NB4 (cell line): ENCODE data around the gene LPP.

Experiments
- MAX ChIP-seq: IDR thresholded peaks from 2 replicates; pipeline ENCODE4 v1.6.1; 2011; ENCODE audit warnings: low read depth, low read length
- MYC ChIP-seq: IDR thresholded peaks from 2 replicates; pipeline ENCODE4 v1.6.1; 2011; ENCODE audit warnings: low read depth, low read length
- POLR2A ChIP-seq: IDR thresholded peaks from 2 replicates; pipeline ENCODE4 v1.6.1; 2011; ENCODE audit warnings: mild to moderate bottlenecking; ENCODE audit not compliant: insufficient read length; ENCODE audit errors: extremely low read depth
- TF ChIP-seq, protein P1 (sequence below): IDR thresholded peaks from one replicate; pipeline ENCODE4 v1.5.1; 2012; ENCODE audit warnings: low read depth, low read length

DNA sequence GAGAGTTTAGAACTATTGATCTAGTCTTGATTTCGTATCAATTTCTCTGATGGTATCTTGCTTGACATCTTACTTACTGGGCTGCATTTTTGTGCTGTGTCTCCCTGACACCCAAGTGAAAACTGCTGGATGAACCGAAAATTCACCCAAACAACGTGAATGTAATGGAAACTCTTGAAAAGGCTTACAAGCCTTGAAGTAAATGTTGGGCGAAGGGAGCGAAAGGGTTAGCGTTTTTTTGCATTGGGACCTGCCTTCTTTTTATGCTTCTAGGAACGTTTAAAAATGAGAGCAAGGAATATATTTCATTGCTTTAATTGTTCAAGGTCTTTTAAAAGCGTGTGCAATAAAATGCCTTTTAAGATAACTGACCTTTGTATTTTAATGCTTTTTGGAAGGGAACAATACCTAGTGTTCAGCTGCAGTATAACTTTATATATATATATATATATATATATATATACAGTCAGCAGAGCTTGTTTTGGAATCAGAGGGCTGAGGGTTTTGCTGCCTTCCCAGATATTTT lies 94.1 kb downstream of the LPP start:
- TF ChIP-seq, protein P1, sequence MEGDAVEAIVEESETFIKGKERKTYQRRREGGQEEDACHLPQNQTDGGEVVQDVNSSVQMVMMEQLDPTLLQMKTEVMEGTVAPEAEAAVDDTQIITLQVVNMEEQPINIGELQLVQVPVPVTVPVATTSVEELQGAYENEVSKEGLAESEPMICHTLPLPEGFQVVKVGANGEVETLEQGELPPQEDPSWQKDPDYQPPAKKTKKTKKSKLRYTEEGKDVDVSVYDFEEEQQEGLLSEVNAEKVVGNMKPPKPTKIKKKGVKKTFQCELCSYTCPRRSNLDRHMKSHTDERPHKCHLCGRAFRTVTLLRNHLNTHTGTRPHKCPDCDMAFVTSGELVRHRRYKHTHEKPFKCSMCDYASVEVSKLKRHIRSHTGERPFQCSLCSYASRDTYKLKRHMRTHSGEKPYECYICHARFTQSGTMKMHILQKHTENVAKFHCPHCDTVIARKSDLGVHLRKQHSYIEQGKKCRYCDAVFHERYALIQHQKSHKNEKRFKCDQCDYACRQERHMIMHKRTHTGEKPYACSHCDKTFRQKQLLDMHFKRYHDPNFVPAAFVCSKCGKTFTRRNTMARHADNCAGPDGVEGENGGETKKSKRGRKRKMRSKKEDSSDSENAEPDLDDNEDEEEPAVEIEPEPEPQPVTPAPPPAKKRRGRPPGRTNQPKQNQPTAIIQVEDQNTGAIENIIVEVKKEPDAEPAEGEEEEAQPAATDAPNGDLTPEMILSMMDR, result no peak
- TF ChIP-seq MAX, result no peak
- no peak for TF ChIP-seq MYC
- no peak for TF ChIP-seq POLR2A
